HUDEP-2 (cell line): ENCODE measurements around the gene AADACL4.
"Not testable (repeated sequence)": the region's sequence is repeated elsewhere in the genome, so short reads cannot be mapped to it uniquely, and the experiment has no call there.

Experiments used
- DNase-seq, 76 experiments: peaks; one replicate each; lab custom pipeline; 2025; ENCODE audit not compliant: unreplicated experiment in 76 of 76; lab: John Stamatoyannopoulos, UW

Gene AADACL4

GRCh38 chr1:12656575-12656974 is 12.7 kb downstream of the AADACL4 start:
- no peak for DNase-seq

GRCh38 chr1:12657060-12657884 is 13.4 kb downstream of the AADACL4 start:
- peak in 3 of 76 experiments; percentile 1 to 32 (median 27) for DNase-seq

- DNase-seq: not testable (repeated sequence)
These were observed 14.1 kb downstream of the AADACL4 start for GRCh38 chr1:12657885-12658512.

- peak in 60 of 76 experiments; percentile 1 to 75 (median 40) for DNase-seq
These were observed 14.9 kb downstream of the AADACL4 start for GRCh38 chr1:12658531-12659453.

DNA sequence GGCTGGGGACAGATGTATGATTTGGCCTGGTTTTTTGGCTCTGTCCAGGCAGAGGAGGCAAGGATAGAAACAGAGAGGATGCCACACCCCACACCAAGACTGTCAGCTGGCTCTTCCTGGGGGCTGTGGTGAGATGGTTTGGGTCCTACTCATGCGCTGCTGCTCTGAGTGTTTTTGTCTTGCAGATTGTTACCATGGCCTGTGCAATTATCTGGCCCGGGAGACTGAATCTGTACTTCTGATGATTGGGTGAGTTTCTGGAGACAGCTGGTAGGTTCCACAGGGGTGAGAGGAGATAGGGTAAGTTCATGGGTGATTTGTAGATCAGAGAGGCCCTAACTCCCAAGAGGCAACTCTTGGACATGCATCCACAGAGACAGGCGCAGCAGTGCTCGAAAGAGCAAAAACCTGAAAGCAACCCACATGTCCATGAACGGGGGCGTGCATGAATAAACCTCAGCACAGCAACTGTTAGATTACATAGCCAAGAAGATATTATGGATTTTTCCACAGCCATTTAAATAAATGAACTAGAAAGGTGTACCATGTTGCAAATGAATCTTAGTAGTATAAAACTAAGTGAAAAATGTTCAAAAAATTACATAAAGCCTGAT is 17.8 kb downstream of the AADACL4 start:
- DNase-seq: no peak

GRCh38 chr1:12662556-12662955 is 18.7 kb downstream of the AADACL4 start:
- DNase-seq: no peak

- DNase-seq: no peak
These were observed 21.6 kb downstream of the AADACL4 start for GRCh38 chr1:12665511-12665910.

GRCh38 chr1:12666141-12666735 is 22.4 kb downstream of the AADACL4 start:
- no peak for DNase-seq

GRCh38 chr1:12669529-12670068 is 25.7 kb downstream of the AADACL4 start:
- DNase-seq: no peak

DNA sequence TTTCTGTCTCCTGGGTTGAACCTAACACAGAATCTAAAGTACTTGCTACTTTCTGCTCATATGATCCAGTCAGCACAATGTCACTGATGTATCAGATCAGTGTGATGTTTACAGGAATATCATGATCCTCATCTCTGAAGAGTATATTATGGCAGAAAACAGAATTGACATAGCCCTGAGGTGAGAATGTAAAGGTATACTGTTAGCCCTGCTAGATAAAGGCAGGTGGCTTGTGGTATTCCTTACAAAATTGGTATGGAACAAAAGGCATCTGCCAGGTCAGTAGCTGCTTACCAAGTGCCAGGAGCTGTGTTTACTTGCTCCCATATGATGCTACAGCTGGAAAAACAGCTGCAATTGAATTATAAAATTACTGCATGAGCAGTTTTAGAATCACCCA is 30.5 kb downstream of the AADACL4 start:
- DNase-seq: no peak

DNA sequence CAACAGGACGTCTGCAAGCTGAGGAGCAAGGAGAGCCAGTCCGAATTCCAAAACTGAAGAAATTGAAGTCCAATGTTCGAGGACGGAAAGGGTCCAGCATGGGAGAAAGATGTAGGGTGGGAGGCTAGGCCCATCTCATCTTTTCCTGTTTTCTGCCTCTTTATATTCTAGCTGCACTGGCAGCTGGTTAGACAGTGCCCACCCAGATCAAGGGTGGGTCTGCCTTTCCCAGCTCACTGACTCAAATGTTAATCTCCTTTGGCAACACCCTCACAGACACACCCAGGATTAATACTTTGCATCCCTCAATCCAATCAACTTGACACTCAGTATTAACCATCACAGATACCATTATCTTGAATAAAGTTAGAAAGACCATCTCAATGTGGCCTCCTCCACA is 32.2 kb downstream of the AADACL4 start:
- DNase-seq: not testable (repeated sequence)

- no peak for DNase-seq
These were observed 33.7 kb downstream of the AADACL4 start for GRCh38 chr1:12677565-12677964.

DNA sequence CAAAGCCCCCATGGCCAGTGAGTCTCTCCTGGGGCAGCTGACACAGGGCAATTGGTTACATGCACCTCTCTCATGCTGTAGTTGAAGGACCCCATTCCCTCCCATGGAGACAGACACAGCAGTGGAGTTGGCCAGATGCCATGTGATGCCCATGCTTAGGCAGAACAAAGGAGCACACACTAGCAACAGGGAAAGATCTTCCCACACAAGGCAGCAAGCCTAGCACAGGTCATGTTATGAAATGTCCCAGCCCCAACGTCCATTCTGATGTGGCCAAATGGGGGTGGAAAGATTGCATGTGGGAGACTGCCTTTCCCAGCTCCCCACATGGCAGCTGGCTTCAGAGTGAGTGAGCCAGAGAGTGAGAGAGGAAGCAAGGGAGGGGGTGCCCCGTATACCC is 34.5 kb downstream of the AADACL4 start:
- DNase-seq: no peak

- DNase-seq: no peak
These were observed 34.9 kb downstream of the AADACL4 start for GRCh38 chr1:12678820-12679219.

- DNase-seq: no peak
These were observed 46.3 kb downstream of the AADACL4 start for GRCh38 chr1:12690156-12690555.

DNA sequence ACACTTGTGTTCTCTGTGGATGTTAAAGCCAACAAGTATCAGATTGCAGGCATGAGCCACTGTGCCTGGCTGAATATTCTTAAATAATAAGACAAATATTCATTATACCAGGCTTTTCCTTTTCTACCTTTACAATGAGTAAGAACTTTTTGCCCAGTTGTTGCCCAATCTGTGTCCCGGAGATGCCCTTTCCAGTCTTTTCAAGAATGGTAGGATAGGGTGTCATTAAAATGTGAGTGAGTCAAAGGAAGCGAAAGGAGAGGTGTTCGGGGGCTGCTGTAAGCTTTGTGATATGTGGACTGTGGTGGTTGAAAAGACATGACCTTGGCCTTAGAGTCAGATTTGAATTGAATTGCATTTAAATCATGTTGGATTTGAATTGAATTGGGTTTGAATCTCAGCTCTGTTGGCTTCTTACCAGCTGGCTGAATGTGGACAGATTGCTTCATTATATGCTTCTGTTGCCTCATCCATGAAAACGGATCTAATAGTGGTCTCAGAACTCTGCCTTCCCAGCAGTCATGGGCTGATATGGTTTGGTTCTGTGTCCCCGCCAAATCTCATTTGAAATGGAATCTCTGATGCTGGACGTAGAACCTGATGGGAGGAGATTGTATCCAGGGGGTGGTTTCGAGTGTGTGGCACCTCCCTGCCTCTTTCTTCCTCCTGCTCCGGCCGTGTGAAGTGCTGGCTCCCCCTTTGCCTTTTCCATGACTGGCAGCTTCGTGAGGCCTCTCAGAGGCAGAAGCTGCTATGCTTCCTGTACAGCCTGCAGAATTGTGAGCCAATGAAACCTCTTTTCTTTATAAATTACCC is 49.3 kb downstream of the AADACL4 start:
- DNase-seq: no peak

DNA sequence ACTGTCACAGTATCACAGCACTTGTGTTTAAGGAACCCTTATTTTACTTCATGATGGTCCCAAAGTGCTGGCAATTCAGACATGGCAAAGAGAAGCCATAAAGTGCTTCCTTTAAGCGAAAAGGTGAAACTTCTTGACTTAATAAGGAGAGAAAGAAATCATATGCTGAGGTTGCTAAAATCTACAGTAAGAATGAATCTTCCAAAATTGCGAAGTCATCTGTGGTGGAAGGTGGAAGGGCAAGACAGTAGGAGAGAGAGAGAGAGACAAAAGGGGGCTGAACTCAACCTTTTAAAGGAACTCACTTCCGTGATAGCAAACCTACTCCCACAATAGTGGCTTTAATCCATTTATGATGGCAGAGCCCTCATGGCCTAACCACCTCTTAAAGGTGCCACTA is 52.8 kb downstream of the AADACL4 start:
- no peak for DNase-seq

- DNase-seq: no peak
These were observed 53.5 kb downstream of the AADACL4 start for GRCh38 chr1:12697397-12697796.

- DNase-seq: no peak
These were observed 60.1 kb downstream of the AADACL4 start for GRCh38 chr1:12703821-12704451.
